Activated T-helper 2 cell treated with anti-CD3 and anti-CD28 coated beads, Interferon-gamma antibody, Interleukin-2, Interleukin-4, amounts not matched to agents 10 μg/mL and 5 μg/mL and 100 μg/mL, durations not matched to agents 14 hours and 24 hours and 36 hours (primary cell): ENCODE data around the gene GPR3. TPM values are rescaled to one million over a fixed set of nuclear protein-coding genes. Genes with fewer than 3 reads are reported as not detected.

Source experiments
- DNase-seq: peaks from one replicate; pipeline ENCODE4 v3.0.0; 2021; ENCODE audit warnings: low spot score
- H3K27ac Mint-ChIP-seq: one replicate; pipeline ENCODE4 v1.8.0; 2021; ENCODE audit warnings: mixed read lengths
- H3K27me3 Mint-ChIP-seq: one replicate; pipeline ENCODE4 v1.8.0; 2021; ENCODE audit warnings: low read depth, mixed read lengths
- H3K36me3 Mint-ChIP-seq: one replicate; pipeline ENCODE4 v1.8.0; 2021; ENCODE audit warnings: low read depth, mixed read lengths
- H3K4me1 Mint-ChIP-seq: one replicate; pipeline ENCODE4 v1.8.0; 2021; ENCODE audit warnings: low read depth, mixed read lengths
- H3K4me3 Mint-ChIP-seq: one replicate; pipeline ENCODE4 v1.8.0; 2021; ENCODE audit warnings: low read depth, mild to moderate bottlenecking, moderate library complexity, mixed read lengths
- H3K9me3 Mint-ChIP-seq: one replicate; pipeline ENCODE4 v1.8.0; 2021; ENCODE audit warnings: mixed read lengths
- intact Hi-C: fragments of 100-400 bp; cut with micrococcal nuclease; formaldehyde crosslinking; loops from one replicate; pipeline ENCODE4 v1.15.1; 2023
- total RNA-seq: library from RNA; stranded (reverse); gene quantifications from 2 replicates; pipeline ENCODE4 v1.2.3, GENCODE V29; 2022

Gene GPR3
- total RNA-seq, result 3.7 and 3.9 TPM in 2 replicates

- H3K4me3 Mint-ChIP-seq, result peak within 1 kb of the TSS; percentile 82
- H3K9me3 Mint-ChIP-seq, result no peaks in the 10 kb centered on the region
- H3K4me1 Mint-ChIP-seq, result peaks cover 14% of the 10 kb centered on the region
- intact Hi-C loops, result loop anchor here (1.0 to 10.0 kb wide), 3 partner anchors 27 to 273 kb away; partner anchors contain the start of gene AHDC1
- peaks cover 6% of the 10 kb centered on the region for H3K27me3 Mint-ChIP-seq
- peak; percentile 90 for DNase-seq
- H3K36me3 Mint-ChIP-seq, result no peaks in the 10 kb centered on the region
- peak within 1 kb of the TSS; percentile 89 for H3K27ac Mint-ChIP-seq
Measured at GRCh38 chr1:27392096-27392777, at the start of gene GPR3. Gene GPR3, plus strand, starts transcription at chr1:27392622. Its CDS starts 1,177 bp downstream, at chr1:27393799.

- H3K9me3 Mint-ChIP-seq, result no peaks in the 10 kb centered on the region
- H3K36me3 Mint-ChIP-seq, result peaks cover 15% of the 10 kb centered on the region
- peaks cover 49% of the 10 kb centered on the region for H3K4me1 Mint-ChIP-seq
- no peaks in the 10 kb centered on the region for H3K27me3 Mint-ChIP-seq
- H3K27ac Mint-ChIP-seq, result peak overlapping the region; percentile 87
- DNase-seq, result peak; percentile 70
- peak overlapping the region; percentile 84 for H3K4me3 Mint-ChIP-seq
- intact Hi-C loops, result loop anchor here (1.0 to 2.0 kb wide), 2 partner anchors 14 to 22 kb away; no protein-coding TSS in a partner anchor
Measured at GRCh38 chr1:27342778-27343638, 49.4 kb upstream of the GPR3 start.

GRCh38 chr1:27343639-27344025 is 48.8 kb upstream of the GPR3 start:
- Mint-ChIP-seq H3K27ac (peak overlapping the region; percentile 87), H3K9me3 (no peaks in the 10 kb centered on the region), H3K4me3 (peak overlapping the region; percentile 84), H3K4me1 (peaks cover 50% of the 10 kb centered on the region), H3K36me3 (peaks cover 15% of the 10 kb centered on the region), H3K27me3 (no peaks in the 10 kb centered on the region)
- intact Hi-C loops, result loop anchor here (1.0 to 2.0 kb wide), 2 partner anchors 14 to 21 kb away; no protein-coding TSS in a partner anchor
- DNase-seq, result no peak

- H3K9me3 Mint-ChIP-seq, result no peaks in the 10 kb centered on the region
- H3K4me1 Mint-ChIP-seq, result peaks cover 44% of the 10 kb centered on the region
Measured at GRCh38 chr1:27345272-27345671, 47.1 kb upstream of the GPR3 start.

GRCh38 chr1:27346357-27346756 is 46.1 kb upstream of the GPR3 start:
- DNase-seq, result no peak
- peak overlapping the region; percentile 26 for H3K27ac Mint-ChIP-seq
- intact Hi-C loops, result no loop called here
- H3K9me3 Mint-ChIP-seq, result no peaks in the 10 kb centered on the region
- peaks cover 19% of the 10 kb centered on the region for H3K36me3 Mint-ChIP-seq
- H3K27me3 Mint-ChIP-seq, result no peaks in the 10 kb centered on the region
- no peak overlapping the region for H3K4me3 Mint-ChIP-seq
- H3K4me1 Mint-ChIP-seq, result peaks cover 38% of the 10 kb centered on the region

More at GRCh38 chr1:27345272-27345671, 47.1 kb upstream of the GPR3 start:
- no peak overlapping the region for H3K27ac Mint-ChIP-seq
- intact Hi-C loops, result no loop called here
- H3K27me3 Mint-ChIP-seq, result no peaks in the 10 kb centered on the region
- H3K4me3 Mint-ChIP-seq, result no peak overlapping the region
- H3K36me3 Mint-ChIP-seq, result peaks cover 18% of the 10 kb centered on the region
- DNase-seq, result no peak

GRCh38 chr1:27346991-27347624 is 45.3 kb upstream of the GPR3 start:
- intact Hi-C loops, result no loop called here
- DNase-seq, result no peak
- H3K4me1 Mint-ChIP-seq, result peaks cover 31% of the 10 kb centered on the region
- peaks cover 23% of the 10 kb centered on the region for H3K36me3 Mint-ChIP-seq
- H3K9me3 Mint-ChIP-seq, result no peaks in the 10 kb centered on the region
- no peak overlapping the region for H3K4me3 Mint-ChIP-seq
- no peak overlapping the region for H3K27ac Mint-ChIP-seq
- no peaks in the 10 kb centered on the region for H3K27me3 Mint-ChIP-seq

- Mint-ChIP-seq H3K4me1 (peaks cover 13% of the 10 kb centered on the region), H3K36me3 (peaks cover 30% of the 10 kb centered on the region), H3K4me3 (peak overlapping the region; percentile 30), H3K9me3 (no peaks in the 10 kb centered on the region), H3K27ac (no peak overlapping the region), H3K27me3 (no peaks in the 10 kb centered on the region)
- intact Hi-C loops, result loop anchor here (1.0 kb wide), 1 partner anchor 8 kb away; no protein-coding TSS in a partner anchor
- DNase-seq, result no peak
Measured at GRCh38 chr1:27348861-27349783, 43.3 kb upstream of the GPR3 start.

- Mint-ChIP-seq H3K9me3 (no peaks in the 10 kb centered on the region), H3K27me3 (no peaks in the 10 kb centered on the region), H3K4me3 (no peak overlapping the region), H3K27ac (no peak overlapping the region), H3K36me3 (peaks cover 30% of the 10 kb centered on the region), H3K4me1 (peaks cover 9% of the 10 kb centered on the region)
- no peak for DNase-seq
- intact Hi-C loops, result loop anchor here (1.0 kb wide), 1 partner anchor 9 kb away; no protein-coding TSS in a partner anchor
Measured at GRCh38 chr1:27349784-27350662, 42.4 kb upstream of the GPR3 start.

GRCh38 chr1:27350663-27351540 is 41.5 kb upstream of the GPR3 start:
- H3K9me3 Mint-ChIP-seq, result no peaks in the 10 kb centered on the region
- H3K4me3 Mint-ChIP-seq, result no peak overlapping the region
- no peak for DNase-seq
- peaks cover 36% of the 10 kb centered on the region for H3K36me3 Mint-ChIP-seq
- intact Hi-C loops, result no loop called here
- H3K27me3 Mint-ChIP-seq, result no peaks in the 10 kb centered on the region
- peaks cover 16% of the 10 kb centered on the region for H3K4me1 Mint-ChIP-seq
- no peak overlapping the region for H3K27ac Mint-ChIP-seq

GRCh38 chr1:27351541-27352107 is 40.8 kb upstream of the GPR3 start:
- Mint-ChIP-seq H3K36me3 (peaks cover 29% of the 10 kb centered on the region), H3K9me3 (no peaks in the 10 kb centered on the region), H3K4me1 (peaks cover 15% of the 10 kb centered on the region), H3K4me3 (no peak overlapping the region), H3K27me3 (no peaks in the 10 kb centered on the region), H3K27ac (no peak overlapping the region)
- no peak for DNase-seq
- intact Hi-C loops, result no loop called here
